HEK293 (cell line): Measurements from ENCODE around the gene AGAP1.

Source experiments
- CTCF ChIA-PET: fragments of 350-600 bp; formaldehyde crosslinking; extraction: SDS; loops from one replicate; lab custom pipeline; 2021; ENCODE audit warnings: antibody characterized with exemption; lab: Yijun Ruan, JAX
- POLR2A ChIA-PET: fragments of 300-600 bp; formaldehyde crosslinking; extraction: SDS; loops from one replicate; lab custom pipeline; 2020; ENCODE audit warnings: antibody characterized with exemption, inconsistent platforms; lab: Yijun Ruan, JAX
- H3K27ac ChIP-seq: fragments of 200-500 bp; sonication (Bioruptor generic); 2 replicates; pipeline ENCODE4 v1.5.1; 2014; ENCODE audit warnings: low read depth, low read length, control low read depth, inconsistent platforms; ENCODE audit errors: extremely low read depth
- H3K36me3 ChIP-seq, 2 experiments: fragments of 200-500 bp in 1 of 2; sonication (Bioruptor generic) in 1 of 2; 1 replicate in 1 of 2; 2 replicates in 1 of 2; pipeline ENCODE4 v1.5.1; 2014 to 2017; ENCODE audit warnings: inconsistent platforms in 2 of 2, low read length in 2 of 2; ENCODE audit not compliant: control insufficient read depth in 2 of 2, insufficient read depth in 1 of 2
- H3K4me1 ChIP-seq: fragments of 200-500 bp; sonication (Bioruptor generic); 2 replicates; pipeline ENCODE4 v1.5.1; 2014; ENCODE audit warnings: mild to moderate bottlenecking, low read length, inconsistent platforms; ENCODE audit not compliant: control insufficient read depth, insufficient read depth
- H3K4me3 ChIP-seq: 2 replicates; pipeline ENCODE4 v1.5.1; 2011; ENCODE audit warnings: low read depth, mild to moderate bottlenecking, control low read depth, low read length, moderate library complexity
- H3K9me3 ChIP-seq: fragments of 200-500 bp; sonication (Bioruptor generic); 2 replicates; pipeline ENCODE4 v1.5.1; 2014; ENCODE audit warnings: low read depth, low read length, inconsistent platforms; ENCODE audit not compliant: control insufficient read depth, insufficient read depth
- BCL11A ChIP-seq: fragments of 450-650 bp; formaldehyde crosslinking; IDR thresholded peaks from 2 replicates; pipeline ENCODE4 v1.5.1; 2016; ENCODE audit warnings: low read depth, missing biosample characterization, missing genetic modification characterization
- GFI1B ChIP-seq: fragments of 450-650 bp; formaldehyde crosslinking; IDR thresholded peaks from 2 replicates; pipeline ENCODE4 v1.5.1; 2016; ENCODE audit warnings: missing biosample characterization, missing genetic modification characterization
- KLF1 ChIP-seq: fragments of 450-650 bp; formaldehyde crosslinking; IDR thresholded peaks from 2 replicates; pipeline ENCODE4 v1.5.1; 2016; ENCODE audit warnings: missing biosample characterization, missing genetic modification characterization
- PRDM10 ChIP-seq: fragments of 450-650 bp; formaldehyde crosslinking; IDR thresholded peaks from 2 replicates; pipeline ENCODE4 v1.5.1; 2016; ENCODE audit warnings: missing biosample characterization, missing genetic modification characterization
- SCRT1 ChIP-seq: fragments of 450-650 bp; formaldehyde crosslinking; IDR thresholded peaks from 2 replicates; pipeline ENCODE4 v1.5.1; 2016; ENCODE audit warnings: missing biosample characterization, missing genetic modification characterization, borderline replicate concordance
- ZBTB11 ChIP-seq: fragments of 450-650 bp; formaldehyde crosslinking; conservative IDR thresholded peaks from 2 replicates; pipeline ENCODE4 v1.5.1; 2016; ENCODE audit warnings: low read depth, missing biosample characterization, missing genetic modification characterization
- ZBTB49 ChIP-seq: fragments of 450-650 bp; formaldehyde crosslinking; IDR thresholded peaks from 2 replicates; pipeline ENCODE4 v1.5.1; 2016; ENCODE audit warnings: missing biosample characterization, missing genetic modification characterization, low read depth
- ZBTB8A ChIP-seq: fragments of 450-650 bp; formaldehyde crosslinking; IDR thresholded peaks from 2 replicates; pipeline ENCODE4 v1.5.1; 2016; ENCODE audit warnings: missing biosample characterization, missing genetic modification characterization
- ZNF114 ChIP-seq: fragments of 450-650 bp; formaldehyde crosslinking; IDR thresholded peaks from 2 replicates; pipeline ENCODE4 v1.5.0; 2017; ENCODE audit warnings: missing biosample characterization, missing genetic modification characterization
- ZNF138 ChIP-seq: fragments of 450-650 bp; formaldehyde crosslinking; IDR thresholded peaks from 2 replicates; pipeline ENCODE4 v1.5.1; 2016; ENCODE audit warnings: missing biosample characterization, missing genetic modification characterization, borderline replicate concordance
- ZNF324 ChIP-seq: fragments of 450-650 bp; formaldehyde crosslinking; IDR thresholded peaks from 2 replicates; pipeline ENCODE4 v1.5.1; 2016; ENCODE audit warnings: missing biosample characterization, missing genetic modification characterization
- ZNF416 ChIP-seq: fragments of 450-650 bp; formaldehyde crosslinking; IDR thresholded peaks from 2 replicates; pipeline ENCODE4 v1.5.1; 2016; ENCODE audit warnings: missing biosample characterization, missing genetic modification characterization
- ZNF433 ChIP-seq: fragments of 450-650 bp; formaldehyde crosslinking; IDR thresholded peaks from 2 replicates; pipeline ENCODE4 v1.5.1; 2016; ENCODE audit warnings: missing biosample characterization, missing genetic modification characterization, low read depth
- ZNF580 ChIP-seq: fragments of 450-650 bp; formaldehyde crosslinking; IDR thresholded peaks from 2 replicates; pipeline ENCODE4 v1.5.1; 2016; ENCODE audit warnings: missing biosample characterization, missing genetic modification characterization
- ZNF664 ChIP-seq: fragments of 450-650 bp; formaldehyde crosslinking; IDR thresholded peaks from 2 replicates; pipeline ENCODE4 v1.5.1; 2016; ENCODE audit warnings: missing biosample characterization, missing genetic modification characterization
- ZNF701 ChIP-seq: fragments of 450-650 bp; formaldehyde crosslinking; IDR thresholded peaks from 2 replicates; pipeline ENCODE4 v1.5.1; 2016; ENCODE audit warnings: missing biosample characterization, missing genetic modification characterization
- ZSCAN18 ChIP-seq: fragments of 450-650 bp; formaldehyde crosslinking; IDR thresholded peaks from 2 replicates; pipeline ENCODE4 v1.5.1; 2016; ENCODE audit warnings: missing biosample characterization, missing genetic modification characterization

The AGAP1 gene

GRCh38 chr2:236178890-236179235 lies 685.0 kb downstream of the AGAP1 start:
- CTCF ChIA-PET = interaction anchor here (1.0 to 8.2 kb wide), 2 partner anchors 392 to 399 kb away, joined by 4 to 146 read pairs; no protein-coding TSS in a partner anchor
- no peak overlapping the region for H3K27ac ChIP-seq

More at GRCh38 chr2:236178890-236179235, 685.0 kb downstream of the AGAP1 start:
- Histone ChIP-seq H3K4me3 (no peak overlapping the region), H3K36me3 (no peaks in the 10 kb centered on the region), H3K9me3 (no peaks in the 10 kb centered on the region), H3K4me1 (peaks cover 6% of the 10 kb centered on the region)
- POLR2A ChIA-PET = interaction anchor here (0.5 to 1.1 kb wide), 2 partner anchors 11 to 1290 kb away, joined by 3 to 5 read pairs; partner anchors contain the start of gene GBX2
- TF ChIP-seq ZNF701 (tag by site-specific recombination) (no peak), ZNF114 (no peak), ZSCAN18 (tag by site-specific recombination) (no peak), ZBTB49 (tag by site-specific recombination) (no peak), ZBTB8A (no peak), GFI1B (tag by site-specific recombination) (no peak), ZNF580 (no peak), ZNF324 (no peak), PRDM10 (no peak), KLF1 (tag by site-specific recombination) (no peak), SCRT1 (no peak), ZNF664 (no peak), ZBTB11 (no peak), ZNF433 (tag by site-specific recombination) (no peak), ZNF138 (tag by site-specific recombination) (no peak), ZNF416 (tag by site-specific recombination) (no peak), BCL11A (tag by site-specific recombination) (no peak)
